HEK293 (cell line): ENCODE data around the gene PRKCA.

Experiments
- CTCF ChIP-seq: fragments of 450-650 bp; formaldehyde crosslinking; IDR thresholded peaks from 2 replicates; pipeline ENCODE4 v1.5.1; 2016; ENCODE audit warnings: missing biosample characterization, missing genetic modification characterization
- GLIS1 ChIP-seq: fragments of 450-650 bp; formaldehyde crosslinking; IDR thresholded peaks from 2 replicates; pipeline ENCODE4 v1.5.1; 2016; ENCODE audit warnings: missing biosample characterization, missing genetic modification characterization
- KLF9 ChIP-seq: fragments of 450-650 bp; formaldehyde crosslinking; IDR thresholded peaks from 2 replicates; pipeline ENCODE4 v1.5.1; 2016; ENCODE audit warnings: missing biosample characterization, missing genetic modification characterization, low read depth
- PRDM10 ChIP-seq: fragments of 450-650 bp; formaldehyde crosslinking; IDR thresholded peaks from 2 replicates; pipeline ENCODE4 v1.5.1; 2016; ENCODE audit warnings: missing biosample characterization, missing genetic modification characterization
- SALL2 ChIP-seq: fragments of 450-650 bp; formaldehyde crosslinking; IDR thresholded peaks from 2 replicates; pipeline ENCODE4 v1.5.0; 2017; ENCODE audit warnings: missing biosample characterization, mild to moderate bottlenecking, missing genetic modification characterization, borderline replicate concordance
- ZNF157 ChIP-seq: fragments of 450-650 bp; formaldehyde crosslinking; IDR thresholded peaks from 2 replicates; pipeline ENCODE4 v1.5.1; 2016; ENCODE audit warnings: missing biosample characterization, missing genetic modification characterization
- ZNF560 ChIP-seq: fragments of 450-650 bp; formaldehyde crosslinking; IDR thresholded peaks from 2 replicates; pipeline ENCODE4 v1.5.1; 2017; ENCODE audit warnings: missing biosample characterization, missing genetic modification characterization, borderline replicate concordance

GRCh38 chr17:66480802-66481201 lies 178.4 kb downstream of the PRKCA start:
- TF ChIP-seq CTCF (tag by site-specific recombination) (no peak), ZNF560 (tag by site-specific recombination) (no peak), KLF9 (tag by site-specific recombination) (no peak), PRDM10 (tag by site-specific recombination) (no peak), SALL2 (tag by site-specific recombination) (no peak), GLIS1 (tag by site-specific recombination) (no peak), ZNF157 (tag by site-specific recombination) (no peak)
